Measurements from ENCODE around the gene TOGARAM2.

DNA sequence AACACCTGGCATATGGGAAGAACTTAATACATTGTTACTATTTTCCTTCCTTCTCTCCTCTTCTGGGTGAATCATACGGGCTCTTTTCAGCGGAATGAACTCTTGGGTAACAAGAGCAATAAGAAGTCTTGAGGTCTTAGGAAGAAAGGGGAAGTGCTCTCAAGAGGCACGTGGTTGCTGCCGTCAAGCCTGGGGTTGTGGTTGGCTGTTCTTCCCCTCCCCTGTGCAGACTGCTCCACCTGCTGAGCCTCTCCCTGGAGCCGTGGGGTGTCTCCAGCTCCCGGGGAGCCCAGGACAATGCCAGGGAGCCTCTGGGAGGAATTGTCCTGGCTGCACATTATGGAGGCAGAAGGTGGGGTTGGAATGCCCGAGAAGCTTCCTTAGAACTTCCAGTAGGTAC is 19.4 kb downstream of the TOGARAM2 start:
- TF ChIP-seq, protein P1, sequence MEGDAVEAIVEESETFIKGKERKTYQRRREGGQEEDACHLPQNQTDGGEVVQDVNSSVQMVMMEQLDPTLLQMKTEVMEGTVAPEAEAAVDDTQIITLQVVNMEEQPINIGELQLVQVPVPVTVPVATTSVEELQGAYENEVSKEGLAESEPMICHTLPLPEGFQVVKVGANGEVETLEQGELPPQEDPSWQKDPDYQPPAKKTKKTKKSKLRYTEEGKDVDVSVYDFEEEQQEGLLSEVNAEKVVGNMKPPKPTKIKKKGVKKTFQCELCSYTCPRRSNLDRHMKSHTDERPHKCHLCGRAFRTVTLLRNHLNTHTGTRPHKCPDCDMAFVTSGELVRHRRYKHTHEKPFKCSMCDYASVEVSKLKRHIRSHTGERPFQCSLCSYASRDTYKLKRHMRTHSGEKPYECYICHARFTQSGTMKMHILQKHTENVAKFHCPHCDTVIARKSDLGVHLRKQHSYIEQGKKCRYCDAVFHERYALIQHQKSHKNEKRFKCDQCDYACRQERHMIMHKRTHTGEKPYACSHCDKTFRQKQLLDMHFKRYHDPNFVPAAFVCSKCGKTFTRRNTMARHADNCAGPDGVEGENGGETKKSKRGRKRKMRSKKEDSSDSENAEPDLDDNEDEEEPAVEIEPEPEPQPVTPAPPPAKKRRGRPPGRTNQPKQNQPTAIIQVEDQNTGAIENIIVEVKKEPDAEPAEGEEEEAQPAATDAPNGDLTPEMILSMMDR (IDR thresholded peaks at IDR 0.05 in 2 of 3, conservative IDR thresholded peaks at IDR 0.05 in 1 of 3; ENCODE audit: borderline replicate concordance in 1 of 3, insufficient read depth in 1 of 3, low read depth in 2 of 3, low read length in 2 of 3) = no peak
- no peak for TF ChIP-seq POLR2AphosphoS5 (IDR thresholded peaks at IDR 0.05; ENCODE audit: low read depth, low read length)
- TF ChIP-seq, protein P2, sequence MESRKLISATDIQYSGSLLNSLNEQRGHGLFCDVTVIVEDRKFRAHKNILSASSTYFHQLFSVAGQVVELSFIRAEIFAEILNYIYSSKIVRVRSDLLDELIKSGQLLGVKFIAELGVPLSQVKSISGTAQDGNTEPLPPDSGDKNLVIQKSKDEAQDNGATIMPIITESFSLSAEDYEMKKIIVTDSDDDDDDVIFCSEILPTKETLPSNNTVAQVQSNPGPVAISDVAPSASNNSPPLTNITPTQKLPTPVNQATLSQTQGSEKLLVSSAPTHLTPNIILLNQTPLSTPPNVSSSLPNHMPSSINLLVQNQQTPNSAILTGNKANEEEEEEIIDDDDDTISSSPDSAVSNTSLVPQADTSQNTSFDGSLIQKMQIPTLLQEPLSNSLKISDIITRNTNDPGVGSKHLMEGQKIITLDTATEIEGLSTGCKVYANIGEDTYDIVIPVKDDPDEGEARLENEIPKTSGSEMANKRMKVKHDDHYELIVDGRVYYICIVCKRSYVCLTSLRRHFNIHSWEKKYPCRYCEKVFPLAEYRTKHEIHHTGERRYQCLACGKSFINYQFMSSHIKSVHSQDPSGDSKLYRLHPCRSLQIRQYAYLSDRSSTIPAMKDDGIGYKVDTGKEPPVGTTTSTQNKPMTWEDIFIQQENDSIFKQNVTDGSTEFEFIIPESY (IDR thresholded peaks at IDR 0.05; ENCODE audit: extremely low read depth, insufficient replicate concordance, low read length) = no peak
- TF ChIP-seq, protein P3, sequence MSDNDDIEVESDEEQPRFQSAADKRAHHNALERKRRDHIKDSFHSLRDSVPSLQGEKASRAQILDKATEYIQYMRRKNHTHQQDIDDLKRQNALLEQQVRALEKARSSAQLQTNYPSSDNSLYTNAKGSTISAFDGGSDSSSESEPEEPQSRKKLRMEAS (IDR thresholded peaks at IDR 0.05) = no peak
- TF ChIP-seq EZH2phosphoT487 (IDR thresholded peaks at IDR 0.05; ENCODE audit: borderline replicate concordance) = no peak
- TF ChIP-seq EGR1 (IDR thresholded peaks at IDR 0.05; ENCODE audit: low read depth) = no peak
- TF ChIP-seq POLR2A (IDR thresholded peaks at IDR 0.05; ENCODE audit: borderline replicate concordance, extremely low read depth, insufficient read depth, insufficient read length) = no peak
